Uterus (tissue), 2 donors: ENCODE data around the gene ACSM4.

Source experiments
- POLR2A ChIP-seq, 2 donors: fragments of 450-650 bp; IDR thresholded peaks; one replicate each; pipeline ENCODE4 v1.6.1; 2016; ENCODE audit warnings: antibody characterized with exemption in 2 of 2, mild to moderate bottlenecking in 1 of 2, moderate library complexity in 1 of 2
- TF ChIP-seq, protein P1 (sequence below), 4 experiments: fragments of 200-600 bp in 2 of 4; fragments of 450-650 bp in 2 of 4; sonication (generic) in 2 of 4; IDR thresholded peaks; one replicate each; pipeline ENCODE4 v1.5.1; 2016 to 2019; ENCODE audit warnings: antibody characterized with exemption in 4 of 4, mild to moderate bottlenecking in 2 of 4, moderate library complexity in 1 of 4

DNA sequence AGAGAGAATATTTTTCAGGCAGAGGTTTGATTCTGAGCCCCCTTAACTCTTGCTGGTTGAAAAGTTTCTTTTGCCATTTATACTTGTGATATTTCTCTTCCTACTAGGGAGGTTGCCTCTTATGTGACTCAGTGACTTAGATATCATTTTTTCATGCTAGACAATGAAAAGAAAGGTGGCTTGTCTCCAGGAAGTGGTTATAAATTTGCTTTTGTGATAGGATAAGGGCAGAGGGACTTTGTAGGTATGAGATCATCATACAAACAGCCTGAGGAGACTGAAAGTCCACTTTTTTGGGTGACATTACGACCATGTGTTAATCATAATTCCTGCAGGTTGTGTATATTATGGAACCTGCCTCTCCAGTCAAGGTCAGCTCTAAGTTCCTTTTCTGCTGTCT lies 35.8 kb downstream of the ACSM4 start:
- TF ChIP-seq, protein P1, sequence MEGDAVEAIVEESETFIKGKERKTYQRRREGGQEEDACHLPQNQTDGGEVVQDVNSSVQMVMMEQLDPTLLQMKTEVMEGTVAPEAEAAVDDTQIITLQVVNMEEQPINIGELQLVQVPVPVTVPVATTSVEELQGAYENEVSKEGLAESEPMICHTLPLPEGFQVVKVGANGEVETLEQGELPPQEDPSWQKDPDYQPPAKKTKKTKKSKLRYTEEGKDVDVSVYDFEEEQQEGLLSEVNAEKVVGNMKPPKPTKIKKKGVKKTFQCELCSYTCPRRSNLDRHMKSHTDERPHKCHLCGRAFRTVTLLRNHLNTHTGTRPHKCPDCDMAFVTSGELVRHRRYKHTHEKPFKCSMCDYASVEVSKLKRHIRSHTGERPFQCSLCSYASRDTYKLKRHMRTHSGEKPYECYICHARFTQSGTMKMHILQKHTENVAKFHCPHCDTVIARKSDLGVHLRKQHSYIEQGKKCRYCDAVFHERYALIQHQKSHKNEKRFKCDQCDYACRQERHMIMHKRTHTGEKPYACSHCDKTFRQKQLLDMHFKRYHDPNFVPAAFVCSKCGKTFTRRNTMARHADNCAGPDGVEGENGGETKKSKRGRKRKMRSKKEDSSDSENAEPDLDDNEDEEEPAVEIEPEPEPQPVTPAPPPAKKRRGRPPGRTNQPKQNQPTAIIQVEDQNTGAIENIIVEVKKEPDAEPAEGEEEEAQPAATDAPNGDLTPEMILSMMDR (IDR thresholded peaks at IDR 0.05): no peak
- no peak for TF ChIP-seq POLR2A (IDR thresholded peaks at IDR 0.05)
